GM23338 (cell line): ENCODE data around the gene FHIT.

Experiments used
- CREB1 ChIP-seq: fragments of 250-450 bp; sonication (Bioruptor Pico); IDR thresholded peaks from 2 replicates; pipeline ENCODE4 v1.5.0; 2020; ENCODE audit warnings: low read depth, mild to moderate bottlenecking, moderate library complexity
- CTCF ChIP-seq, 2 experiments: fragments of 200-600 bp in 1 of 2; sonication (generic) in 1 of 2; conservative IDR thresholded peaks; 2 replicates each; pipeline versions ENCODE4 v1.5.1 to v1.6.1; 2016 to 2017; ENCODE audit warnings: antibody characterized with exemption in 2 of 2, low read depth in 2 of 2, mild to moderate bottlenecking in 2 of 2, moderate library complexity in 1 of 2
- ETS1 ChIP-seq: IDR thresholded peaks from 2 replicates; pipeline ENCODE4 v1.6.1; 2016; ENCODE audit warnings: antibody characterized with exemption
- EZH2 ChIP-seq: fragments of 200-600 bp; sonication (generic); IDR thresholded peaks from one replicate; pipeline ENCODE4 v1.8.0; 2017; ENCODE audit warnings: antibody characterized with exemption, mild to moderate bottlenecking, low read depth; ENCODE audit not compliant: unreplicated experiment
- EZH2phosphoT487 ChIP-seq: fragments of 200-600 bp; sonication (generic); IDR thresholded peaks from one replicate; pipeline ENCODE4 v1.8.1; 2018; ENCODE audit warnings: antibody characterized with exemption; ENCODE audit not compliant: unreplicated experiment
- JUNB ChIP-seq: IDR thresholded peaks from one replicate; pipeline ENCODE4 v1.6.1; 2016; ENCODE audit warnings: antibody characterized with exemption; ENCODE audit not compliant: unreplicated experiment
- NANOG ChIP-seq: IDR thresholded peaks from 2 replicates; pipeline ENCODE4 v1.6.1; 2016; ENCODE audit warnings: antibody characterized with exemption, borderline replicate concordance
- POLR2AphosphoS5 ChIP-seq: IDR thresholded peaks from 2 replicates; pipeline ENCODE4 v1.6.1; 2016; ENCODE audit warnings: antibody characterized with exemption, low read depth
- STAT1 ChIP-seq: IDR thresholded peaks from one replicate; pipeline ENCODE4 v1.6.1; 2016; ENCODE audit warnings: antibody characterized with exemption; ENCODE audit not compliant: unreplicated experiment
- TF ChIP-seq, protein P1 (sequence below): IDR thresholded peaks from one replicate; pipeline ENCODE4 v1.6.1; 2018; ENCODE audit warnings: antibody characterized with exemption; ENCODE audit not compliant: unreplicated experiment

- no peak for TF ChIP-seq CTCF (conservative IDR thresholded peaks at IDR 0.05; ENCODE audit: low read depth in 2 of 2)
- no peak for TF ChIP-seq POLR2AphosphoS5
- TF ChIP-seq, protein P1, sequence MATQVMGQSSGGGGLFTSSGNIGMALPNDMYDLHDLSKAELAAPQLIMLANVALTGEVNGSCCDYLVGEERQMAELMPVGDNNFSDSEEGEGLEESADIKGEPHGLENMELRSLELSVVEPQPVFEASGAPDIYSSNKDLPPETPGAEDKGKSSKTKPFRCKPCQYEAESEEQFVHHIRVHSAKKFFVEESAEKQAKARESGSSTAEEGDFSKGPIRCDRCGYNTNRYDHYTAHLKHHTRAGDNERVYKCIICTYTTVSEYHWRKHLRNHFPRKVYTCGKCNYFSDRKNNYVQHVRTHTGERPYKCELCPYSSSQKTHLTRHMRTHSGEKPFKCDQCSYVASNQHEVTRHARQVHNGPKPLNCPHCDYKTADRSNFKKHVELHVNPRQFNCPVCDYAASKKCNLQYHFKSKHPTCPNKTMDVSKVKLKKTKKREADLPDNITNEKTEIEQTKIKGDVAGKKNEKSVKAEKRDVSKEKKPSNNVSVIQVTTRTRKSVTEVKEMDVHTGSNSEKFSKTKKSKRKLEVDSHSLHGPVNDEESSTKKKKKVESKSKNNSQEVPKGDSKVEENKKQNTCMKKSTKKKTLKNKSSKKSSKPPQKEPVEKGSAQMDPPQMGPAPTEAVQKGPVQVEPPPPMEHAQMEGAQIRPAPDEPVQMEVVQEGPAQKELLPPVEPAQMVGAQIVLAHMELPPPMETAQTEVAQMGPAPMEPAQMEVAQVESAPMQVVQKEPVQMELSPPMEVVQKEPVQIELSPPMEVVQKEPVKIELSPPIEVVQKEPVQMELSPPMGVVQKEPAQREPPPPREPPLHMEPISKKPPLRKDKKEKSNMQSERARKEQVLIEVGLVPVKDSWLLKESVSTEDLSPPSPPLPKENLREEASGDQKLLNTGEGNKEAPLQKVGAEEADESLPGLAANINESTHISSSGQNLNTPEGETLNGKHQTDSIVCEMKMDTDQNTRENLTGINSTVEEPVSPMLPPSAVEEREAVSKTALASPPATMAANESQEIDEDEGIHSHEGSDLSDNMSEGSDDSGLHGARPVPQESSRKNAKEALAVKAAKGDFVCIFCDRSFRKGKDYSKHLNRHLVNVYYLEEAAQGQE = no peak
- no peak for TF ChIP-seq JUNB
- no peak for TF ChIP-seq EZH2
- TF ChIP-seq STAT1 = no peak
- no peak for TF ChIP-seq EZH2phosphoT487
- no peak for TF ChIP-seq CREB1 (CRISPR knock-in tag)
- TF ChIP-seq ETS1 = no peak
- no peak for TF ChIP-seq NANOG
Observed at GRCh38 chr3:61030469-61031035, 220.7 kb downstream of the FHIT start.
